ENCODE results near the gene CCDC80. TPM values are rescaled to one million over a fixed set of nuclear protein-coding genes. Genes with fewer than 3 reads are reported as not detected.

CCDC80 gene
- total and polyA plus RNA-seq, 5 donors from 2014 or later = 0.05 to 0.10 (median 0.07) TPM; not detected in 2

- H3K36me3 Mint-ChIP-seq = no peaks in the 10 kb centered on the region
- peaks cover 7% of the 10 kb centered on the region for H3K27me3 Mint-ChIP-seq
- no peak overlapping the region for H3K27ac Mint-ChIP-seq
- H3K4me3 ChIP-seq (ENCODE audit: low read depth, low read length) = no peak overlapping the region
- H3K27ac ChIP-seq (ENCODE audit: insufficient read depth, low read length, poor library complexity, severe bottlenecking) = no peak overlapping the region
- peaks cover 8% of the 10 kb centered on the region for H3K4me1 ChIP-seq (ENCODE audit: control insufficient read depth, insufficient read depth, low read length, poor library complexity, severe bottlenecking)
- no peaks in the 10 kb centered on the region for H3K9me3 ChIP-seq (ENCODE audit: control insufficient read depth in 2 of 2, low read length in 2 of 2)
- no peak for ATAC-seq (ENCODE audit: low read depth in 2 of 2)
- H3K36me3 ChIP-seq (ENCODE audit: control insufficient read depth, insufficient read depth, low read length) = no peaks in the 10 kb centered on the region
- DNase-seq = no peak
- peaks cover 5 to 31% (median 9%) of the 10 kb centered on the region in 4 donors for H3K4me1 Mint-ChIP-seq
- H3K27me3 ChIP-seq (ENCODE audit: control insufficient read depth, insufficient read depth, low read length) = peaks cover 3% of the 10 kb centered on the region
- no peaks in the 10 kb centered on the region for H3K9me3 Mint-ChIP-seq
- H3K4me3 Mint-ChIP-seq = no peak overlapping the region
Measured at GRCh38 chr3:112646623-112647022, 5.7 kb upstream of the CCDC80 start.

DNA sequence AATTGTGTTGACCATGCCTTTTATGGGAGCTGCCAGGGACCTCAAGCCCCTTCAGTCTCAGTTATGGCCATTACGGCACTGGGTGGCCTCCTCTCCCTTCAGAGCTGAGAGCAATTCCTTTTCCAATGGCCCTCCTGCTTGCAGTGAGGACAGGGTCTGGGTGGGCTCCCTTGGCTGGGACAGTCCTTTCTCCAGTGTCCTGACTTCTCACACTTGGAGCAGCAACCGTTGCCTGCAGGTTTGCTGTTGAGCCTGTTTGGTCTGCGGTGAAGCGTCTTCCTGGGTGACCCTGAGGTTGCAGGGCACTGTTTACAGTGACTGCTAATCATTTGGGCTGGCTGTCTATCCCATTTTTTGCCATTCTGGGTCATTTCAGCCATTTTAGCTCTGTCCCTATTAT lies 3.5 kb upstream of the CCDC80 start:
- Histone ChIP-seq H3K27me3 (ENCODE audit: control insufficient read depth, insufficient read depth, low read length) (peaks cover 8% of the 10 kb centered on the region), H3K4me3 (ENCODE audit: low read depth, low read length) (no peak overlapping the region), H3K4me1 (ENCODE audit: control insufficient read depth, insufficient read depth, low read length, poor library complexity, severe bottlenecking) (peaks cover 8% of the 10 kb centered on the region), H3K36me3 (ENCODE audit: control insufficient read depth, insufficient read depth, low read length) (no peaks in the 10 kb centered on the region), H3K27ac (ENCODE audit: insufficient read depth, low read length, poor library complexity, severe bottlenecking) (no peak overlapping the region), H3K9me3 (ENCODE audit: control insufficient read depth in 2 of 2, low read length in 2 of 2) (no peaks in the 10 kb centered on the region)
- peaks cover 5 to 27% (median 9%) of the 10 kb centered on the region in 4 donors for H3K4me1 Mint-ChIP-seq
- H3K36me3 Mint-ChIP-seq = no peaks in the 10 kb centered on the region
- no peaks in the 10 kb centered on the region for H3K9me3 Mint-ChIP-seq
- DNase-seq (no peak), ATAC-seq (ENCODE audit: low read depth in 2 of 2) (no peak)
- peaks cover 4% of the 10 kb centered on the region for H3K27me3 Mint-ChIP-seq
- H3K4me3 Mint-ChIP-seq = no peak overlapping the region
- H3K27ac Mint-ChIP-seq = no peak overlapping the region

DNA sequence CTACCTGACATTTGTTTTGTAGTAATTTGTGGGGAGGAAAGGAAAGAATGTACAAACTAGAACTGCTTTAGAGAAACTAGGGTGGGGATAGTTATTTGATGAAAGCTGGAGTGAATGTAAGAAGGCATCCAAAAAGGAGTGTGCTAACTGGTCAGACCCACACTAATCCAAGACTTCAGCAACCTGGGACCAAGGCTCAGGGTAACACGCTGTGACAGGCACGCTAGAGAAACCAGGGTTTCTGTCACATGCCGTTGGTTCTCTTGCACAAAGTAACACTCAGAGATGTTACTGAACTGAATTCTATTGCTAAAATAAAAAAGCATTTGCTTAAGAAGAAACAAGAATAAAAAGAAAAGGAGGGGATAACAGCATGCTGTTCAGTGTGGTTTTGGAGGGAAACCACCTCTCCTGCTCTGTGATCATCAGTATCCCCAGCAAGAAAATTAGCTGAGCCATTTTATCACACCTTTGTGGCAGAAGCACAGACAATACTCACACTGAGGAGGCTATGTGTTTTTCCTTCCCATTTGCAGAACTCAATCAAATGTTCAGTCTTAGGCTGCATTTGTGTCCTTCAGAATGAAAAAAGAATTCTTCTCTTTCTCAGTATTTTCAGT lies 2.8 kb upstream of the CCDC80 start:
- peak in 1 of 3 donors; percentile 4 for DNase-seq
- Mint-ChIP-seq H3K4me3 (no peak overlapping the region), H3K36me3 (no peaks in the 10 kb centered on the region), H3K4me1 (peaks cover 5 to 22% (median 8%) of the 10 kb centered on the region in 4 donors), H3K9me3 (no peaks in the 10 kb centered on the region), H3K27me3 (peaks cover 4% of the 10 kb centered on the region), H3K27ac (no peak overlapping the region)
- H3K27ac ChIP-seq (ENCODE audit: insufficient read depth, low read length, poor library complexity, severe bottlenecking) = no peak overlapping the region
- no peak for ATAC-seq (ENCODE audit: low read depth in 2 of 2)
- H3K4me3 ChIP-seq (ENCODE audit: low read depth, low read length) = peak overlapping the region; percentile 65
- peaks cover 8% of the 10 kb centered on the region for H3K27me3 ChIP-seq (ENCODE audit: control insufficient read depth, insufficient read depth, low read length)
- peaks cover 8% of the 10 kb centered on the region for H3K4me1 ChIP-seq (ENCODE audit: control insufficient read depth, insufficient read depth, low read length, poor library complexity, severe bottlenecking)
- H3K36me3 ChIP-seq (ENCODE audit: control insufficient read depth, insufficient read depth, low read length) = no peaks in the 10 kb centered on the region
- H3K9me3 ChIP-seq (ENCODE audit: control insufficient read depth in 2 of 2, low read length in 2 of 2) = no peaks in the 10 kb centered on the region

GRCh38 chr3:112642912-112643506 lies 2.1 kb upstream of the CCDC80 start:
- ATAC-seq (ENCODE audit: low read depth in 2 of 2) = peak; percentile 92 to 96

GRCh38 chr3:112640276-112640929 lies 540 bp downstream of the CCDC80 start:
- Histone ChIP-seq H3K27ac (ENCODE audit: insufficient read depth, low read length, poor library complexity, severe bottlenecking) (no peak overlapping the region), H3K36me3 (ENCODE audit: control insufficient read depth, insufficient read depth, low read length) (no peaks in the 10 kb centered on the region), H3K9me3 (ENCODE audit: control insufficient read depth in 2 of 2, low read length in 2 of 2) (no peaks in the 10 kb centered on the region), H3K27me3 (ENCODE audit: control insufficient read depth, insufficient read depth, low read length) (peaks cover 8% of the 10 kb centered on the region), H3K4me1 (ENCODE audit: control insufficient read depth, insufficient read depth, low read length, poor library complexity, severe bottlenecking) (peaks cover 8% of the 10 kb centered on the region), H3K4me3 (ENCODE audit: low read depth, low read length) (no peak overlapping the region)
- ATAC-seq (ENCODE audit: low read depth in 2 of 2) (no peak), DNase-seq (no peak)
- no peaks in the 10 kb centered on the region for H3K36me3 Mint-ChIP-seq
- no peak overlapping the region for H3K4me3 Mint-ChIP-seq
- H3K27me3 Mint-ChIP-seq = peaks cover 8% of the 10 kb centered on the region
- H3K9me3 Mint-ChIP-seq = no peaks in the 10 kb centered on the region
- no peak overlapping the region for H3K27ac Mint-ChIP-seq
- peaks cover 5 to 22% (median 8%) of the 10 kb centered on the region in 4 donors for H3K4me1 Mint-ChIP-seq

More at GRCh38 chr3:112642912-112643506, 2.1 kb upstream of the CCDC80 start:
- Histone ChIP-seq H3K36me3 (ENCODE audit: control insufficient read depth, insufficient read depth, low read length) (no peaks in the 10 kb centered on the region), H3K9me3 (ENCODE audit: control insufficient read depth in 2 of 2, low read length in 2 of 2) (no peaks in the 10 kb centered on the region), H3K27me3 (ENCODE audit: control insufficient read depth, insufficient read depth, low read length) (peaks cover 8% of the 10 kb centered on the region), H3K27ac (ENCODE audit: insufficient read depth, low read length, poor library complexity, severe bottlenecking) (no peak overlapping the region), H3K4me3 (ENCODE audit: low read depth, low read length) (peak overlapping the region; percentile 65), H3K4me1 (ENCODE audit: control insufficient read depth, insufficient read depth, low read length, poor library complexity, severe bottlenecking) (peaks cover 8% of the 10 kb centered on the region)
- Mint-ChIP-seq H3K36me3 (no peaks in the 10 kb centered on the region), H3K4me3 (peak overlapping the region; percentile 4 to 78 (median 75)), H3K9me3 (no peaks in the 10 kb centered on the region), H3K27ac (no peak overlapping the region), H3K27me3 (peaks cover 7% of the 10 kb centered on the region), H3K4me1 (peaks cover 5 to 23% (median 8%) of the 10 kb centered on the region in 4 donors)
- peak; percentile 63 to 86 (median 74) for DNase-seq

DNA sequence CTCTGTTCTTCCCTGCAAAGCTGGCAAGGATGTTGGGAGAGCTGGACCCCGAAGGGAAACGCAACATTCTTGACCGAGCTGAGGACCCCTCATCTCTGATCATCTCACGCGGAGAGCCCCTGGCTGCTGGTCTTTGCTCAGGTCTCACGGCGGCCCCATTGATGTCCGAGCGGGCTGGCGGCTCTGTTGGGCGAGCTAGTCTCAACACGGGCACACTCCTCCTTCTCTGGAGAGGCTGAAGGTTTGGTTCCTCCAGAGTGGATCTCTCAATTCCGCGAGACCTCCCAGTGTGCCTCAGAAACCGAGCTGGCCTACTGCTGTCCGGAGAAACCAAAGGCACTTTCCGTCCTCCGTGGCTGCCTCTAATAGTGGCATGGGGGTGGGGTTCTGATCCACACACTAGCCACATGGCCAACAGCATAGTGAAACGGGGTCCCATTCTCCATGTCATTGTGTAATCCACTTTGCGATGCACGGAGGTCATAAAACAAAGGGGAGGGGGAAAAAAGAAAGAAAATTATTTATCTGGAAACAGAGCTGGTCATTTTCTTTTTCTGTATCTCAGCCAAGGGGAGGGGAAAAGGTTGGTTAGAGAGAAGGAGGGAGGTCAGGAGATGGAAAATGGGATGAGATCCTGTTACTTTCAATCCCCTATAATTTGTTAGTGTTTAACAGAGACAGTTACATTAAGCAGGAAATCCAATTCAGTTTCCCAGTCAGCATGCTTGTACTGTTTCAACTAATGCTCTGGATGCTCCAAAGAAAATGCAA lies 1.3 kb downstream of the CCDC80 start:
- ATAC-seq (ENCODE audit: low read depth in 2 of 2) (no peak), DNase-seq (no peak)
- no peak overlapping the region for H3K27ac ChIP-seq (ENCODE audit: insufficient read depth, low read length, poor library complexity, severe bottlenecking)
- peaks cover 8% of the 10 kb centered on the region for H3K4me1 ChIP-seq (ENCODE audit: control insufficient read depth, insufficient read depth, low read length, poor library complexity, severe bottlenecking)
- H3K4me3 Mint-ChIP-seq = no peak overlapping the region
- H3K27me3 Mint-ChIP-seq = peaks cover 8% of the 10 kb centered on the region
- H3K9me3 ChIP-seq (ENCODE audit: control insufficient read depth in 2 of 2, low read length in 2 of 2) = no peaks in the 10 kb centered on the region
- peaks cover 5 to 22% (median 8%) of the 10 kb centered on the region in 4 donors for H3K4me1 Mint-ChIP-seq
- peaks cover 8% of the 10 kb centered on the region for H3K27me3 ChIP-seq (ENCODE audit: control insufficient read depth, insufficient read depth, low read length)
- H3K36me3 Mint-ChIP-seq = no peaks in the 10 kb centered on the region
- no peaks in the 10 kb centered on the region for H3K9me3 Mint-ChIP-seq
- no peaks in the 10 kb centered on the region for H3K36me3 ChIP-seq (ENCODE audit: control insufficient read depth, insufficient read depth, low read length)
- H3K4me3 ChIP-seq (ENCODE audit: low read depth, low read length) = no peak overlapping the region
- no peak overlapping the region for H3K27ac Mint-ChIP-seq

DNA sequence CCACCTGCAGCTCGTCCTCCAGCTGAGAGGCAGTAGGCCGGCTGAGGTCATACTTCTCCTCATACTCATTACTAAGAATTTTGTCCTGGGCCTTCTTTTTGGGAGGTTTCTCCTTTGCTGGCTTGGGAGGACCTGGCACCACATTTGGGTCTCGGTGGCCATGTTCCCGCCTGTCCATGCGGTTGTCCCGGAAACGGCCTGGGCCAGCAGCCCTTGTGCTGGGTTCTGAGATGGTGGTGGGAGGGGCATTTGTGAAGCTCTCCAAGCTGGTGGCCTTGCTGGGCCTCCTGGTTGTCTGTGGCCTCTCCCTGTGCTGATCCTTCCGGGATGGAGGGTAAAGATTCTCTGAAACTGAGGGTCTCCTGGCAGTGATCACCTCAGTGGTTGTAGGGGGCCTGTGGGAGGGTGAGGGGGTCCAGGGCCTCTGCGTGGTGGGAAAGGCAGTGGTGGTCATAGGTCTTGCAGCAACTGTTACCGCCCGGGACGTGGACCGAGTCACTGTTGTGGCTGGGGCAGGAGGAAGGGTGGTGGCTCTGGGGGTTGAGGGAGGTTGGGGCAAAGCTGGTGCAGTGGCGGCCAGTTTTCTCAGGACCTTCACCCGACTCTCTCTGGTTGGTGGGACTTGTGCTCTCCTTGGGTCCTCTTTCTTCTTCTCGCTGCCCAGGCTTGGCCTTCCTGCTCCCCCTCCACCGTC lies 2.5 kb downstream of the CCDC80 start:
- no peak for ATAC-seq (ENCODE audit: low read depth in 2 of 2)
- H3K4me3 ChIP-seq (ENCODE audit: low read depth, low read length) = no peak overlapping the region
- Mint-ChIP-seq H3K4me3 (no peak overlapping the region), H3K27me3 (peaks cover 8% of the 10 kb centered on the region), H3K9me3 (no peaks in the 10 kb centered on the region), H3K4me1 (peaks cover 0 to 14% (median 6%) of the 10 kb centered on the region in 4 donors), H3K36me3 (no peaks in the 10 kb centered on the region), H3K27ac (no peak overlapping the region)
- H3K36me3 ChIP-seq (ENCODE audit: control insufficient read depth, insufficient read depth, low read length) = no peaks in the 10 kb centered on the region
- no peaks in the 10 kb centered on the region for H3K9me3 ChIP-seq (ENCODE audit: control insufficient read depth in 2 of 2, low read length in 2 of 2)
- DNase-seq = no peak
- H3K27me3 ChIP-seq (ENCODE audit: control insufficient read depth, insufficient read depth, low read length) = peaks cover 8% of the 10 kb centered on the region
- peaks cover 8% of the 10 kb centered on the region for H3K4me1 ChIP-seq (ENCODE audit: control insufficient read depth, insufficient read depth, low read length, poor library complexity, severe bottlenecking)
- no peak overlapping the region for H3K27ac ChIP-seq (ENCODE audit: insufficient read depth, low read length, poor library complexity, severe bottlenecking)

Measured in CD4-positive, CD25-positive, alpha-beta regulatory T cell (primary cell).